Left lung (tissue), 10 donors: ENCODE measurements around the gene TXNL1. TPM values are rescaled to one million over a fixed set of nuclear protein-coding genes. Genes with fewer than 3 reads are reported as not detected.

Source experiments
- ATAC-seq: fragments of 200-7000 bp; cut with Tn5 transposase; one replicate; pipeline ENCODE4 v1.9.1; 2020; ENCODE audit warnings: moderate library complexity
- DNase-seq, 4 donors: peaks; one replicate each; pipeline ENCODE4 v3.0.0-alpha.2; 2013 to 2020
- H3K27ac ChIP-seq, 2 donors: fragments of 200-600 bp; sonication (generic) in 1 of 2; one replicate each; pipeline versions ENCODE4 v1.5.0 to v1.8.0; 2020 to 2021
- H3K27me3 ChIP-seq, 2 donors: fragments of 200-600 bp; sonication (generic) in 1 of 2; one replicate each; pipeline versions ENCODE4 v1.5.0 to v1.8.0; 2020 to 2021
- H3K36me3 ChIP-seq, 2 donors: fragments of 200-600 bp; sonication (generic) in 1 of 2; one replicate each; pipeline versions ENCODE4 v1.5.0 to v1.8.0; 2020 to 2021
- H3K4me1 ChIP-seq, 2 donors: fragments of 200-600 bp; one replicate each; pipeline ENCODE4 v1.8.0; 2021
- H3K4me3 ChIP-seq, 2 donors: fragments of 200-600 bp; sonication (generic) in 1 of 2; one replicate each; pipeline versions ENCODE4 v1.5.0 to v1.8.0; 2020 to 2021; ENCODE audit warnings: mild to moderate bottlenecking in 1 of 2
- H3K9me3 ChIP-seq, 2 donors: fragments of 200-600 bp; sonication (generic) in 1 of 2; one replicate each; pipeline versions ENCODE4 v1.5.0 to v1.8.0; 2020 to 2021
- CTCF ChIP-seq, 2 donors: fragments of 200-600 bp; sonication (generic) in 1 of 2; IDR thresholded peaks; one replicate each; pipeline versions ENCODE4 v1.5.0 to v1.8.0; 2021; ENCODE audit warnings: antibody characterized with exemption in 2 of 2
- intact Hi-C, 2 donors: fragments of 100-400 bp; cut with DNase I; formaldehyde crosslinking; loops; one replicate each; pipeline versions ENCODE4 v1.11.2 to v1.14.2; 2022
- polyA plus RNA-seq, 6 donors: library from polyadenylated mRNA; unstranded; fragments of 120-200 nt; gene quantifications; one replicate each; pipeline ENCODE4 v1.2.1, GENCODE V29; 2013; ENCODE audit not compliant: insufficient read length in 6 of 6
- total RNA-seq, 2 donors: library from RNA; stranded (reverse); fragmentation: NEBNext Ultra II Directional; extraction: Animal tissue kit (Norgen Biotek cat#: 25700); gene quantifications; one replicate each; pipeline ENCODE4 v1.2.1, GENCODE V29; 2021
- donor health status: DM: no; HTN: yes; CAD: no.
- donor health status: DM: no; HTN: no; CAD: no.

The TXNL1 gene
- total and polyA plus RNA-seq, 8 donors: 54.3 to 120 (median 105) TPM

DNA sequence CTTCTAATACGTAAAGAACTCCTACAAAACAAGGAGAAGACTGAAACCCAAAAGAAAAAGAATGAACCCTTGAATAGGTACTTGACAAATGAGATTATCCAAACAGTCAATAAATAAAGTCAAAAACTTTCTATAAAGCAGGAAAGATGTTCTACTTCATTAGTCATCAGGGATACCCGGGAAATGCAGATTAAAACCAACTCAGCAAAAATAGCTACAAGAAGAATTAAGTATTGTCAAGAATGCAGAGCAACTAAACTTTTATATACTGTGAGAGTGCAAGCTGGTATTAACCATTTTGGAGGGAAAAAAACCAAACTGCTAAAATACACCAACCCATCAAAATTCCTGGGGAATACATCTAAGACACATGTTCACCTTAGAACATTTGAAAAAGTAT, 10.4 kb downstream of the TXNL1 start:
- DNase-seq (no peak), ATAC-seq (no peak)
- H3K4me1 ChIP-seq: peaks cover 0 to 28% of the 10 kb centered on the region in 2 donors
- H3K9me3 ChIP-seq: no peaks in the 10 kb centered on the region
- intact Hi-C loops: no loop called here
- H3K4me3 ChIP-seq: no peak overlapping the region
- H3K36me3 ChIP-seq: peaks cover 0 to 14% of the 10 kb centered on the region in 2 donors
- H3K27me3 ChIP-seq: no peaks in the 10 kb centered on the region
- no peak for TF ChIP-seq CTCF (IDR thresholded peaks at IDR 0.05)
- no peak overlapping the region for H3K27ac ChIP-seq

DNA sequence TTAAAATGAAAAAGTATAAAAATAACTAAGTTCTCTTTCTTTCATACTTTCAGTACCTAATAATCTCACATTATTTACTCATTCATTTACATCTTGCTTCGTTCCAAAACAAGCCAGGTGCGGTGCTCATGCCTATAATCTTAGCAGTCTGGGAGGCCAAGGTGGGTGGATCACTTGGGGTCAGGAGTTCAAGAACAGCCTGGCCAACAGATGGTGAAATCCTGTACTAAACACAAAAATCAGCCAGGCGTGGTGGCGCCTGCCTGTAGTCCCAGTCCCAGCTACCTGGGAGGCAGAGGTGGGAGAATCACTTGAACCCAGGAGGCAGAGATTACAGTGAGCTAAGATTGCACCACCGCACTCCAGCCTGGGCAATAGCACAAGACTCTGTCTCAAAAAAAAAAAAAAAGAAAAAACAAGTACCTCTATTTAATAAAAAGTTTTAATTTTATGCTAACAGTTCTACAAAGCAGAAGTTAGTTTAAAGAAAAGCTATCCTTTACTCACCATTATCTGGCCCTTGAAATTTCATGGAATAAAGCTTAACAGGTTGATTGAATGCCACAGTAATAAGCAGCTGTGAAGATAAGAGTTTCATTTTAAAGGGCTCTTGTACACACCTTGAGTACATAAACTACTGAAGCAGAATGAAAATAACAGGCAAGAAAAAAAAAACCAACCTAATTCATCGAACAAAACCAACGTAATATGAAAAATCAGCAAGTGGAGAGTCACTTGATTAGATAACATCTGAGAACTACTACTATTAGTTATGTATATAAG, 22.5 kb downstream of the TXNL1 start:
- DNase-seq (no peak), ATAC-seq (peak; percentile 93)
- Histone ChIP-seq H3K9me3 (no peaks in the 10 kb centered on the region), H3K27ac (peak overlapping the region in 1 of 2 donors; percentile 8), H3K36me3 (peaks cover 0 to 82% of the 10 kb centered on the region in 2 donors), H3K4me1 (no peaks in the 10 kb centered on the region), H3K4me3 (no peak overlapping the region), H3K27me3 (no peaks in the 10 kb centered on the region)
- no peak for TF ChIP-seq CTCF (IDR thresholded peaks at IDR 0.05)
- intact Hi-C loops: no loop called here

DNA sequence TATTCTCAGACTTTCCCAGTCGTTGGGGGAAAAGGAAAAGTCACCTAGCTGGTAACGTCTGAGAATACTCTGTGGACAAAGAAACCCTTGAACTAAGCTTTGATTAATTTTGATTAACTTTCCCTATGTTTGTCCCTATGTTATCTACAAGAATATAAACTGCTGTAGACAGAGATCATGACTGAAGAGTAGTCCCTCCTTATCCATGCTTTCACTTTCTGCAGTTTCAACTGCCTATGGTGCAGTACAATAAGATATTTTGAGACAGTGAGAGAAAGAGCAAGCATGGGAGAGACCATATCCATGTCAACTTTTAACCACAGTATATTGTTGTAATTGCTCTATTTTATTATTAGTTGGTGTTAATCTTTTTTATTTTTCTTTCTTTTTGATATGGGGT, 31.8 kb downstream of the TXNL1 start:
- Histone ChIP-seq H3K4me1 (no peaks in the 10 kb centered on the region), H3K9me3 (no peaks in the 10 kb centered on the region), H3K27me3 (no peaks in the 10 kb centered on the region), H3K4me3 (no peak overlapping the region), H3K27ac (no peak overlapping the region), H3K36me3 (peaks cover 0 to 95% of the 10 kb centered on the region in 2 donors)
- no peak for TF ChIP-seq CTCF (IDR thresholded peaks at IDR 0.05)
- no peak for ATAC-seq
- intact Hi-C loops: no loop called here
- no peak for DNase-seq

DNA sequence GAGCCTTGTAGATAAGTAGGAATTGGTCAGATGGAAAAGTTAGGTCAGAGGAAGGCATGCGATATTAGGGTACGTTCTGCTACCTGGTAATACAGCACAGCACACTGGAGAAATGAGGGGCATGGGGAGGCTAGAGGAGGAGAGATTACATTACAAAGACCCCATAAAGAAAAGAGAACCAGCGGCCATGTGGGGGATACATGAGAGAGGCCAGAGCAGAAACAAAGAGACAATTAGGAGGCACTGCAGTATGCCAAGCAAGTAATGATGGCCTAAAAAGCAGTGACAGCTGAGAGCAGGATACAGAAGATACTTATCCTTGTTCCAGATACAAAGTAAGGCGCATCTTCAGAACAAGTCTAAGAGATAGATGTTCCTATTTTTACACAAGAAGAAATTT, 40.0 kb downstream of the TXNL1 start:
- intact Hi-C loops: no loop called here
- TF ChIP-seq CTCF (IDR thresholded peaks at IDR 0.05): no peak
- Histone ChIP-seq H3K27me3 (no peaks in the 10 kb centered on the region), H3K4me3 (no peak overlapping the region), H3K9me3 (peaks cover 0 to 4% of the 10 kb centered on the region in 2 donors), H3K36me3 (peaks cover 0 to 22% of the 10 kb centered on the region in 2 donors), H3K27ac (no peak overlapping the region), H3K4me1 (no peaks in the 10 kb centered on the region)
- no peak for ATAC-seq
- DNase-seq: no peak

GRCh38 chr18:56593906-56594305, 44.5 kb downstream of the TXNL1 start:
- Histone ChIP-seq H3K36me3 (no peaks in the 10 kb centered on the region), H3K4me3 (no peak overlapping the region), H3K9me3 (peaks cover 0 to 9% of the 10 kb centered on the region in 2 donors), H3K27ac (no peak overlapping the region), H3K27me3 (no peaks in the 10 kb centered on the region), H3K4me1 (no peaks in the 10 kb centered on the region)
- intact Hi-C loops: no loop called here
- TF ChIP-seq CTCF (IDR thresholded peaks at IDR 0.05): no peak
- ATAC-seq (no peak), DNase-seq (no peak)
